ENCODE results near the gene KCNIP4. TPM values are rescaled to one million over a fixed set of nuclear protein-coding genes. Genes with fewer than 3 reads are reported as not detected.

KCNIP4 gene
- total RNA-seq, 1 donor from 2014 or later, result not detected

DNA sequence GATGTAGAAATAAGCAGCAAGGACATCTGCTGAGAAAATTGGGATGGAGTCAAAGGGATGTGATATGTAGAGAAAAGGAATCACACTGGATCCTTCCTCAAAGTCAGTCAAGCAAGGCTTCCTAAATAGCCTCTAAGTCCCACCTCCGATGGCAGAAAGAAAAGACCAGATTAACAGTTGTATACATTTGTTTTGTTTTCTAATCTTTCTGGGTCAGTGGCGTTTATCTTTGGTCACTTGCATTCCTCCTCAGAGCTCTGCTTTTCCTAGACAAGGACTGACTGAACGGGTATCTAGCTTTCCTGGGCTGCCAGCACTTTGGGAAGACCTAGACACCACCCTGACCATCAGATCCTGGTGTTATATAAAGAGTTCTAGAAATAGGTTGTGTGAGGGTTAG is 1225.1 kb downstream of the KCNIP4 start:
- ATAC-seq, result no peak
- DNase-seq (ENCODE audit: low spot score), result no peak
- intact Hi-C loops (cut with DNase I), result no loop called here

DNA sequence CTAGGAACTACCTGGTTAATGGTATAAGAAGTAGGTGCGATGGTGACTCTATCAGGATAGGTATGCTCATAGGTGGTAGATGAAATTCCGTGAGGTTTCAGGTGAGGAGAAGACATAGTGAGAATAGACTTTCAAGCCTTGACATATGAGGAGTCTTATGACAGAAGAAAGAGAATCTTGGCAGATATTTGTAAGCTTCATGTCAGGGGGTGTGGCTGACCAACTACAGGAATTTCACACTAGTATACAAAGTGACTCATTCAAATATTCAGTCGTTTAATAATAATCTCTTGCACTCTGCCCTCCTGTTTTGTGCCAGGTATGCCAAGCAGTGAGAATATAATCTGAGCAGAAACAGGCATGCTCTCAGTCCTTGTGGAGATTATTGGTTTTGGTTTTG is 1225.6 kb downstream of the KCNIP4 start:
- ATAC-seq (no peak), DNase-seq (ENCODE audit: low spot score) (no peak)
- intact Hi-C loops (cut with DNase I), result no loop called here

DNA sequence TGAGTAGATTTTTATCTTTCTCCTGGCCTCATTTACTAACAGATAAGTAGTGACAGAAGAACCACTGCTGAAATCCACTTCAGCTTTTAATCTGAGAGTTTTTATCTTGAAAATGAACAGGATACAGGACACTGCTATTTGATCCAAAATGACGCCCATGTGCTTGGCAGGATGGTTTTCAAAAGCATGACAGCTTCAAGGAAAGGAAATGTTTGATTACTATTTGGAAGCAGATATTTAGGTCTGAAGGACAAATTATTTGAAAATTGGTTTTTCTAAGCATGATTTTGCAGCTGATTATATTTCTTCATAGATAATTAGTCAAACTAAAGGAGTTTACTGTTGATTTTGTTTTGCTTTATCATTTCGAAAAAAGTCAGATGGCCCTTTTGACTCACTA is 1237.2 kb downstream of the KCNIP4 start:
- ATAC-seq (no peak), DNase-seq (ENCODE audit: low spot score) (no peak)
- intact Hi-C loops (cut with DNase I), result loop anchor here (5.0 kb wide), 1 partner anchor 554 kb away; no protein-coding TSS in a partner anchor

DNA sequence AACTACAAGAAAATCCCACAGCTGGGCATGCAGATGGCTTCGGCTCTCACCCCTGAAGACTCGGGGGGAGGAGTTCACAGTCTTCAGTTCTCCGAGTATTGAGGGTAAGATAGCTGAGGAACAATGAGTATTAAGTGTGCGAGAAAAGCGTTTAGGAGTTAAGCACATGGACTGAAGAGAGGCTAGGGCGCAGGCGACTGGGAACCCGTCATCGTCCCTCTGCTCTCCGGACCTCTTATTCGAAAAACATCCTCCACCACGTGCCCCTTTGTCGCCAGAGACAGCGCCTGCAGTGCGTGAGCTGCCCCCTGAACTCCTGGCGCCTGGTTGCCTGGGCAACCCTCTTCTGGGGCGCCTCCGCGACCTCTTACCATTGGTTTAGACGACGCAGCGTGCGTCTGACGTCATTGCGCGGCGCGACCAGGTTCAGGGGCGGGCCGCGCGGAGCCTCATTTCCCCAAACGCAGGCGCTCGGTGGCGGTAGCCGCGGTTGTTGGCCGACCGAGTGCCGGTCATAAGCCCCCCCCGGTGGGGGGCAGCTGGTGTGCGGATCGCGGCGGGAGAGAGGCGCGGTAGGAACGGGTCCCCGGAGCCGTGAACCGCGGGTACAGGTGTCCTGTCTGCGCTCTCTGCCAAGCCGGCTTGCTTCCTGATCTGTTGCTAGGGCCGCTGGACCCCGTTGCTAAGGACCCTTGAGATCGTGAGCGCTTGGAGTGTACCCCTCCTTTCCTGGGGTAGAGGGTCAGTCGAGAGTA is 1248.4 kb downstream of the KCNIP4 start, which contains the start of gene PACRGL:
TSS of gene PACRGL (plus strand) at position 452 of the 755 bp plus-strand sequence. CDS start 4,024 bp downstream, outside the sequence.
- intact Hi-C loops (cut with DNase I), result no loop called here
- peak; percentile 97 for DNase-seq (ENCODE audit: low spot score)
- peak; percentile 100 for ATAC-seq

DNA sequence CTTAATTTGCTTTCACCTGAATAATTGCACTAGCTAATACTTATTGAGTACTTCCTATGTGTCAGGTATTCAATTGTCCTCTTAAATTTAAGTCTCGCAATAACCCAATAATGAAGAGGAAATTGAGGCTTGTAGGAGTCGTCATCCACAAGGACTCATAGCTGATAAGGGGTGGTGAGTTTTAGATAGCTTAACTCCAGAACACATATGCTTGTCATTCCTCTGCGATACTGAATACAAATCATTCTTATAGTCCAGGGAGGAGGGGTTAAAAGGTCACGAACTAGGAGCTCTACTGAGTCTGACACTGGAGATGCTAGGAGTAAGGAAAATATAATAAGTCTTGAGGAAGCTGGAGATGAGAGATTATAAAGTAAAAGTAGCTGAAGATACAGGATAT is 1249.8 kb downstream of the KCNIP4 start:
- no peak for DNase-seq (ENCODE audit: low spot score)
- intact Hi-C loops (cut with DNase I), result no loop called here
- ATAC-seq, result no peak

DNA sequence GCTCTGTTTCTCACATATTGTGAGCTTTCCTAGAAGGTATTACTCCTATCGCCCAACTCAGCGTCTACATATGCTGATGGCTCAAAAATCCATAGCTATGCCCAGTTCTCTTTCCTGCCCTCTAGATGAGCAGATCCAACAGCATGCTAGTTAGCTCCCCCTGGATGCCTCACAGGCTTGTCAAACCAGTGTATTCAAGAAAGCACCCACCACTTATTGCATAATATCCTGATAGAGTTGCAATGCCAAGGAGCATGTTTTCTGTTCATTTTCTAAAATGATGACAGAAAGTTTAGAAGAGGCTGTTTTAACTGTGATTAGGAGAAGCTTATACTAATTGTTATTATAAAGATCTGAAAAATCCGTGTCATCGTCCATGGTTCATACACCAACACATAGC is 1250.2 kb downstream of the KCNIP4 start:
- intact Hi-C loops (cut with DNase I), result no loop called here
- no peak for ATAC-seq

DNA sequence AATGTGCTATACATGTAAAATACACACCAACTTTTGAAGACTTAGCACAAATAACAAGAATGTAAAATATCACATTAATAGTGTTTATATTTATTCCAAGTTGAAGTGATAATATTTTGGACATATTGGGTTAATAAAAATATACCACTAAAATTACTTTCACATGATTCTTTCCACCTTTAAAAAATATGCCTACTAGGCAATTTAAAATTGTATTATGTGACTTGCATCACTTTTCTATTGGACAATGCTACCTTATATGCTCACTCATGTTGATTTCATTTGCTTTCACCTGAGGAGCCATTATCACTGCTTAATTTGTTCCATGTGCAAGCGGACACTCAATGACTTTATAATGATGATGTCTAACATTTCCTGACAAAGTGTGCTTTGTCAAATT is 1251.8 kb downstream of the KCNIP4 start:
- intact Hi-C loops (cut with DNase I), result no loop called here
- ATAC-seq (no peak), DNase-seq (ENCODE audit: low spot score) (no peak)

More for the DNA sequence above, 1250.2 kb downstream of the KCNIP4 start:
- DNase-seq (ENCODE audit: low spot score), result no peak

DNA sequence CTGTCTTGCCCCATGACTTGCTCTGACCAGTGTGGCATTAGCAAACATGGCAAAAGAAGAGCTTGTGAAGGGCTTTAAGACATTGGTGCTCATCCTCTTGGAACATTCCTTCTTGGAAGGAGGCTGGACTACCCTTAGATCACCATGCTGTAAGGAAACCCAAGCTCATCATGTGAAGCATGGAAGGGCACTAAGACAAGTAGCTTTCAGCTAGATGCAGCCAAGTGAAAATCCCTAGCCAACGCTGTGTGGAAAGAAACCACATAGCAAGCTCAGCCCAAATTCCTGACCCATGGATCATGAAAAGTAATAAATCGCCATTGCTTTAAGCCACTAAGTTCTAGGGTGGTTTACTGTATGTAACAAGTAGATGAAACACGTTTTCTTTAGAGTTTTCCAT is 1260.7 kb downstream of the KCNIP4 start:
- no peak for ATAC-seq
- no peak for DNase-seq (ENCODE audit: low spot score)
- intact Hi-C loops (cut with DNase I), result loop anchor here (10.0 kb wide), 1 partner anchor 263 kb away; no protein-coding TSS in a partner anchor

DNA sequence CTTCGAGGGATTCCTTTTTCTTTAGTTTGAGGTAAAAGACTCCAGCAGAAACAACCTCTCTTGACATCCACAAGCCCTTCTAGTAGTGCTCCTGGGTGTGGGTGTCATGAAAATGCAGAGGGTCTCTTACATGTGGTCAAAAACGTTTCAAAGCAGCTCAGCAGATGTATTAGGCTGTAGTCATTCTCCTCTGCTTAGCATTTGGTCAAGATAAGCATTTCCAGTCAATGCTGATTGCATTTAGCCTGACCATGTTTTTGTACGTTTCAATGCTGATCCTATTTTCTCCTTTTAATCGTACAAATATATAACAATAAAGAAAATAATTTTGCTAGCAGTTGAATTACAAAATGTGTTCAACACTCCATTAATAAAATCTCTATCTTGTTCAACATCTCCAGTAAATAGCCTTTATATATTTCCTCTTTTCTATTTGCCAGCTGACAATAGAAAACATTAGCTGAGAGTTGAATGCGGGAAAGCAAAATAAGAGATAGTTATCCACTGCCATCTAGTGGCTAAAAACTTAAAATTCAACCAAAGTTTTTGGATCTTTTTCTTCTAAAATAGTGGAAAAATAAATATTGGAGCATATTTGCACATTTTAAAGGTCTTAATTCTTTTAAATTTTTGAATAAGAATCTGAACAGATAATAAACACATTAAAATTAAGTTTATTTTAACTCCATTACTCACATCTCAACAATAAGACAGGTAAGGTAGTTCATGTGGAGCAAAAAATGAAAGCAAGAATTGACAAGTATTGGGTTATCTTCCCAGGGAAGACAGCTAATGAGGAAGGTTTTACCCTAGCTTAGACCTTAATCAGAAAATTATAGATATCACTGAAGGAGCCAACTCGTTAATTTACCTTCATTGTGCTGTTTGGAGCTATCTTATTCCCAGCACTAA is 1263.5 kb downstream of the KCNIP4 start:
- ATAC-seq (no peak), DNase-seq (ENCODE audit: low spot score) (no peak)
- intact Hi-C loops (cut with DNase I), result loop anchor here (10.0 kb wide), 1 partner anchor 260 kb away; no protein-coding TSS in a partner anchor

DNA sequence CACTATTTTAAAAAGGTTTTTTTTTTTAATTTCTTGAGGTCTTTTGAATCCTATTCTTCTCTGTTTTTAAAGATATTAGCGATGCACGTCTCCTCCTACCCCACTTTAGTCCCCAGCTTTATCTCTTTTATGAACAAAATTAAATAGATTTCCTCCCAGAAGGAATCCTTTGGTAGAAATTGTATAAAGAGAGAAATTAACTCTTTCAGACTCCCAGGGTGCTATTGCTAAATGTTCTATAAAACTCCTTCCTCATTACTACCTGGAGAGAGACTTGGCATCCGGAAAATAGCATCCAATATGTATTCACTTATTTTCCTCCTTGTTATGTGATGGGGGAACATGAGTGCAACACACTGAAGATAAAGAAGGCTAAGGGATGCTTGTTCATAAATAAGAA is 1264.8 kb downstream of the KCNIP4 start:
- DNase-seq (ENCODE audit: low spot score) (no peak), ATAC-seq (no peak)
- intact Hi-C loops (cut with DNase I), result loop anchor here (10.0 kb wide), 1 partner anchor 259 kb away; no protein-coding TSS in a partner anchor

DNA sequence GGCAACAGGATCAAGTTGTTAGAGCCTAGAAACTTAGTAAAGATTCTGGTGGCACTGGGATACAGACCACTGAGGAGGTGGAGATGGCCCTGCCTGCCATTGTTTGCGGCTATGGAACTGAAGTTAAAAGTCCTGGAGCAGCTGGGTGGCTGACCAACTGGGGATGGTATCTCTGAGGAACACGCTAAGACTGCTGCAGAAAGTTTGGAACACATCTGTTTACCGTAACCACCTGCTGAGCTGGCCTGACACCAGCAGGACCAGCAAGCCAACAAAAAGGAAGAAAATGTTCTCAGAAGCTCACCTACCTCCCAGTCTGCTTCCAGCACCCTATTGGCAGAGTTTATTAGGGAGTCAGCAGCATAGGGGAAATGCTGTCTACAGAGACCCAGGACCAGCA is 1265.7 kb downstream of the KCNIP4 start:
- ATAC-seq, result no peak
- DNase-seq (ENCODE audit: low spot score), result no peak
- intact Hi-C loops (cut with DNase I), result loop anchor here (10.0 kb wide), 1 partner anchor 258 kb away; no protein-coding TSS in a partner anchor

DNA sequence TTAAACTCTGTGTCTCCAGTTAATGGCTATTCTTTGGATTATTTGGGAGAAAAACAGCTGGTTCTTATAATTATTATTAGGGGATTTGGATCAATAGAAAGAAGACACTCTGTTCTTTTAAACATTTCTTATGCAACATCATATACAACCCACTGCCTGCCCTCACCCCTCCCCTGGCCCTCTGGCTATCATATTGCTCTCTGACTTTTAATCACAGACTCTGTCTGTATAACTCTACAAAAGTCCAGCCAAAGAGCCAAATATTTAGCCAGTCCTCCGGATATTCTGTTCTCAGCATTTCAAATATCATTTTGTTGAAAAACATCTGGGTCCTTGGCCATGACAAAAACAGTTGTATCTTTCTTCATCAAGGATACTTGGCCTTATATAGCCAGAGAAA is 1267.3 kb downstream of the KCNIP4 start:
- DNase-seq (ENCODE audit: low spot score) (no peak), ATAC-seq (no peak)
- intact Hi-C loops (cut with DNase I), result loop anchor here (10.0 kb wide), 1 partner anchor 256 kb away; no protein-coding TSS in a partner anchor

DNA sequence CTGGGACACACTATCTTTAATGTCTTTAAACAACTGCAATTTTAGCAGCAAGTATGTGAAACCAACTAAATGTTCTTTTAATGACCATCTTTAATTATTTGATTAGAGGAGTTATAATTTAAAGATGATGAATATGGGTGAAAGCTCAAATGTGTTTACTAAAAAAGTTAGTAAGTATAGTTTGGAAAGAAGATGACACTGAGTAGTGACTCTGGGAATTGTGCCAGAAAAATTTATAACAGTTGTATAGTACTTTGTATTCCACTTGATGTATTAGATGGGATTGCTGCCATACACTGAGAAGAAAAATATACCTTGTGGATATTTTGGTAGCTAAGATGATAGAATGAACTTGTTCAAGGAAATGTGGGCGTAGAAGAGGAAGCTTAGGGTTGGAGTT is 1267.8 kb downstream of the KCNIP4 start:
- DNase-seq (ENCODE audit: low spot score), result no peak
- no peak for ATAC-seq
- intact Hi-C loops (cut with DNase I), result loop anchor here (10.0 kb wide), 1 partner anchor 256 kb away; no protein-coding TSS in a partner anchor

DNA sequence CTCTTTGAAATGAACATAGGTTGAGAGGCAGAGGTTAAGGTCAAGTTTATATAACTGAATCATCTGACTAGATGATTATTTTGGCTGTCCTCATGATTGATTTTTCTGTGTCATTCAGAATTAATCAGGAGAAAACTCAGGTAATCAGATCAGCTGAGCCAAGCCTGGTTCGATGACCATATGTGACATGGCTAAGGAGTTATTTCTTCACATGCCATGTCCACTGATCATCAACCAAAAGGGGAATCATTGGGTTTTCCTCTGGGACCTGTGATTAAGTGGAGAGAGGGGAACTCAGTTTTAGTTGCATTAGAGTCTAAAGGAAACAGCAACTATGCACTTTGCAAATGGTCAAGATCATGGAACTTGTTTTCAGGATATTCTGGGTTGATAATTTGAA is 1268.6 kb downstream of the KCNIP4 start:
- ATAC-seq (no peak), DNase-seq (ENCODE audit: low spot score) (no peak)
- intact Hi-C loops (cut with DNase I), result loop anchor here (10.0 kb wide), 1 partner anchor 255 kb away; no protein-coding TSS in a partner anchor

Small RNA genes lying within 50 kb of the gene (microRNA-seq; reads per million reads assigned to microRNA genes)
- gene MIR7978, result not detected
